Suprapubic skin (tissue), 4 donors: ENCODE data around the gene FIGNL1. TPM values are rescaled to one million over a fixed set of nuclear protein-coding genes. Genes with fewer than 3 reads are reported as not detected.
"Not testable (repeated sequence)": the region's sequence is repeated elsewhere in the genome, so short reads cannot be mapped to it uniquely, and the experiment has no call there.

ENCODE experiments used
- DNase-seq, 2 donors: peaks; one replicate each; pipeline ENCODE4 v3.0.0-alpha.2; 2019; ENCODE audit warnings: low spot score in 2 of 2
- H3K27ac ChIP-seq: fragments of 200-600 bp; sonication (generic); one replicate; pipeline ENCODE4 v1.5.1; 2019
- H3K27me3 ChIP-seq: fragments of 200-600 bp; sonication (generic); one replicate; pipeline ENCODE4 v1.5.1; 2019
- H3K36me3 ChIP-seq: fragments of 200-600 bp; sonication (generic); one replicate; pipeline ENCODE4 v1.5.1; 2019
- H3K4me1 ChIP-seq: fragments of 200-600 bp; sonication (generic); one replicate; pipeline ENCODE4 v1.5.1; 2019
- H3K4me3 ChIP-seq: fragments of 200-600 bp; sonication (generic); one replicate; pipeline ENCODE4 v1.5.1; 2019; ENCODE audit warnings: mild to moderate bottlenecking
- H3K9me3 ChIP-seq: fragments of 200-600 bp; sonication (generic); one replicate; pipeline ENCODE4 v1.5.1; 2019
- CTCF ChIP-seq, 2 donors: fragments of 200-600 bp in 1 of 2; fragments of 450-650 bp in 1 of 2; sonication (generic) in 1 of 2; IDR thresholded peaks; one replicate each; pipeline ENCODE4 v1.5.1; 2016 to 2019; ENCODE audit warnings: antibody characterized with exemption in 2 of 2, mild to moderate bottlenecking in 1 of 2, moderate library complexity in 1 of 2
- EP300 ChIP-seq: sonication (generic); formaldehyde crosslinking; IDR thresholded peaks from one replicate; pipeline ENCODE4 v1.6.1; 2017; ENCODE audit warnings: antibody characterized with exemption
- POLR2A ChIP-seq, 2 donors: fragments of 450-650 bp; IDR thresholded peaks; one replicate each; pipeline ENCODE4 v1.6.1; 2017; ENCODE audit warnings: antibody characterized with exemption in 2 of 2, mild to moderate bottlenecking in 2 of 2, moderate library complexity in 2 of 2
- POLR2AphosphoS5 ChIP-seq, 3 donors: sonication (generic); formaldehyde crosslinking; IDR thresholded peaks; one replicate each; pipeline ENCODE4 v1.6.1; 2017; ENCODE audit warnings: antibody characterized with exemption in 3 of 3
- WGBS: methylation state at CpG from one replicate; pipeline ENCODE4 v1.1.5; 2018; 5-methylcytosine and 5-hydroxymethylcytosine counted together
- total RNA-seq, 4 donors: library from RNA; depleted of rRNA; stranded (reverse); fragments of >200 nt; gene quantifications; one replicate each; pipeline ENCODE4 v1.1.0, GENCODE V29; 2016

The FIGNL1 gene
- total RNA-seq, 4 donors from 2014 or later, result 8.1 to 22.1 (median 16.4) TPM

- DNase-seq, result no peak
- Histone ChIP-seq H3K27me3 (no peaks in the 10 kb centered on the region), H3K4me3 (no peak overlapping the region), H3K36me3 (no peaks in the 10 kb centered on the region), H3K27ac (no peak overlapping the region), H3K9me3 (no peaks in the 10 kb centered on the region), H3K4me1 (peaks cover 4% of the 10 kb centered on the region)
- WGBS, result 85% methylated on average over 11 of the region's 13 CpGs
- TF ChIP-seq POLR2A (IDR thresholded peaks at IDR 0.05) (no peak), EP300 (no peak), CTCF (IDR thresholded peaks at IDR 0.05) (no peak), POLR2AphosphoS5 (IDR thresholded peaks at IDR 0.05) (no peak)
These were observed 12.9 kb upstream of the FIGNL1 start for GRCh38 chr7:50463035-50463434.

GRCh38 chr7:50462361-50462760 is 12.2 kb upstream of the FIGNL1 start:
- H3K27me3 ChIP-seq, result no peaks in the 10 kb centered on the region
- H3K36me3 ChIP-seq, result no peaks in the 10 kb centered on the region
- TF ChIP-seq POLR2A (IDR thresholded peaks at IDR 0.05), result no peak
- no peak for TF ChIP-seq CTCF (IDR thresholded peaks at IDR 0.05)
- no peak for TF ChIP-seq EP300
- no peak for TF ChIP-seq POLR2AphosphoS5 (IDR thresholded peaks at IDR 0.05)
- 83% methylated on average over 4 of the region's 4 CpGs for WGBS
- H3K9me3 ChIP-seq, result no peaks in the 10 kb centered on the region
- H3K4me3 ChIP-seq, result no peak overlapping the region
- DNase-seq, result no peak
- no peaks in the 10 kb centered on the region for H3K4me1 ChIP-seq
- no peak overlapping the region for H3K27ac ChIP-seq

GRCh38 chr7:50461695-50462094 is 11.5 kb upstream of the FIGNL1 start:
- H3K9me3 ChIP-seq, result no peaks in the 10 kb centered on the region
- no peak overlapping the region for H3K4me3 ChIP-seq
- no peak overlapping the region for H3K27ac ChIP-seq
- 95% methylated on average over 1 of the region's 1 CpG for whole genome bisulfite sequencing
- no peak for DNase-seq
- no peaks in the 10 kb centered on the region for H3K4me1 ChIP-seq
- TF ChIP-seq POLR2A (IDR thresholded peaks at IDR 0.05), result no peak
- TF ChIP-seq CTCF (IDR thresholded peaks at IDR 0.05), result no peak
- TF ChIP-seq EP300, result no peak
- no peak for TF ChIP-seq POLR2AphosphoS5 (IDR thresholded peaks at IDR 0.05)
- H3K36me3 ChIP-seq, result no peaks in the 10 kb centered on the region
- no peaks in the 10 kb centered on the region for H3K27me3 ChIP-seq

GRCh38 chr7:50459183-50459582 is 9.0 kb upstream of the FIGNL1 start:
- not testable (repeated sequence) for DNase-seq, H3K27me3 ChIP-seq, H3K36me3 ChIP-seq, H3K27ac ChIP-seq, H3K4me3 ChIP-seq, H3K4me1 ChIP-seq, H3K9me3 ChIP-seq
- WGBS, result no CpG with 5 or more reads among the region's 27 CpGs

- H3K4me3 ChIP-seq, DNase-seq, H3K4me1 ChIP-seq, H3K27me3 ChIP-seq, H3K9me3 ChIP-seq, H3K27ac ChIP-seq, H3K36me3 ChIP-seq: not testable (repeated sequence)
- WGBS, result 100% methylated on average over 4 of the region's 4 CpGs
These were observed 8.5 kb upstream of the FIGNL1 start for GRCh38 chr7:50458651-50459050.

GRCh38 chr7:50456371-50457123 is 6.4 kb upstream of the FIGNL1 start:
- Histone ChIP-seq H3K27me3 (no peaks in the 10 kb centered on the region), H3K36me3 (no peaks in the 10 kb centered on the region), H3K4me3 (no peak overlapping the region), H3K27ac (no peak overlapping the region), H3K4me1 (no peaks in the 10 kb centered on the region), H3K9me3 (no peaks in the 10 kb centered on the region)
- no peak for TF ChIP-seq POLR2AphosphoS5 (IDR thresholded peaks at IDR 0.05)
- no peak for TF ChIP-seq POLR2A (IDR thresholded peaks at IDR 0.05)
- no peak for TF ChIP-seq EP300
- no peak for TF ChIP-seq CTCF (IDR thresholded peaks at IDR 0.05)
- WGBS, result 87% methylated on average over 3 of the region's 3 CpGs
- DNase-seq, result no peak
